ENCODE measurements around the gene MEGF11. TPM values are rescaled to one million over a fixed set of nuclear protein-coding genes. Genes with fewer than 3 reads are reported as not detected.

Gene MEGF11
- total RNA-seq, 1 donor from 2014 or later = 0.06 TPM

DNA sequence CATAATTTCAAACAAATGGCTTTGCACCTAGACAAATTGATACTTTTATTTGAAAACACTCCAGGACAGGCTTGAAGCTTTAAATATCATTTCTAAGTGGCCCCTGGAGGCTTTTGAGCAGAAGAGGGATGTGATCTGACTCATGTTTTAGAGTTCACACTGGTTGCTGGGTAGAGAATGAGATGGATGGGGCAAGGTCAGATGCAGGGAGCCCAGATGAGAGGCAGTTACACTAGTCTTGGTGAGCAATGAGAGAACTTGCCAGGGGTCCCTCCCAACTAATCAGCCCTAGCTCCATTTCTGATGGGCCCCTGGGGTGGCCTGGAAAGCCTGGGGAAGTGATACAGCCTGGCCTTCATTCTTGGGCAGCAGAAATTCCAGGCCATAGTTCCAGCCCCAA lies 190.4 kb downstream of the MEGF11 start:
- Histone ChIP-seq H2AFZ (replicated peaks) (no peak overlapping the region), H3K36me3 (no peaks in the 10 kb centered on the region), H3K9me3 (ENCODE audit: low read depth) (no peaks in the 10 kb centered on the region), H3K27me3 (no peaks in the 10 kb centered on the region), H3K9ac (no peak overlapping the region), H3F3A (ENCODE audit: low read depth) (peaks cover 8% of the 10 kb centered on the region), H3K4me1 (peaks cover 20% of the 10 kb centered on the region), H3K27ac (no peak overlapping the region), H3K4me2 (no peak overlapping the region), H3K4me3 (no peak overlapping the region), H4K20me1 (ENCODE audit: low read depth) (no peaks in the 10 kb centered on the region), H3K79me2 (ENCODE audit: low read depth) (no peaks in the 10 kb centered on the region)
- H3K9me3 Mint-ChIP-seq = no peaks in the 10 kb centered on the region
- H3K27ac Mint-ChIP-seq = no peak overlapping the region
- peaks cover 21% of the 10 kb centered on the region for H3K4me1 Mint-ChIP-seq
- no peaks in the 10 kb centered on the region for H3K36me3 Mint-ChIP-seq
- no peak for TF ChIP-seq EZH2phosphoT487 (IDR thresholded peaks at IDR 0.05)
- DNase-seq (ENCODE audit: low spot score) = no peak
- no peak overlapping the region for H3K4me3 Mint-ChIP-seq
- H3K27me3 Mint-ChIP-seq (ENCODE audit: insufficient read depth, low read depth) = peaks cover 3% of the 10 kb centered on the region

- Histone ChIP-seq H3K4me2 (no peak overlapping the region), H3K9me3 (ENCODE audit: low read depth) (no peaks in the 10 kb centered on the region), H3K4me1 (peaks cover 29% of the 10 kb centered on the region), H4K20me1 (ENCODE audit: low read depth) (no peaks in the 10 kb centered on the region), H3F3A (ENCODE audit: low read depth) (no peaks in the 10 kb centered on the region), H3K27me3 (no peaks in the 10 kb centered on the region), H3K27ac (no peak overlapping the region), H2AFZ (replicated peaks) (no peak overlapping the region), H3K9ac (no peak overlapping the region), H3K4me3 (no peak overlapping the region), H3K79me2 (ENCODE audit: low read depth) (no peaks in the 10 kb centered on the region), H3K36me3 (no peaks in the 10 kb centered on the region)
- Mint-ChIP-seq H3K4me3 (no peak overlapping the region), H3K27ac (no peak overlapping the region), H3K4me1 (peaks cover 25% of the 10 kb centered on the region), H3K36me3 (no peaks in the 10 kb centered on the region), H3K27me3 (ENCODE audit: insufficient read depth, low read depth) (peaks cover 5% of the 10 kb centered on the region), H3K9me3 (no peaks in the 10 kb centered on the region)
- TF ChIP-seq, protein P1, sequence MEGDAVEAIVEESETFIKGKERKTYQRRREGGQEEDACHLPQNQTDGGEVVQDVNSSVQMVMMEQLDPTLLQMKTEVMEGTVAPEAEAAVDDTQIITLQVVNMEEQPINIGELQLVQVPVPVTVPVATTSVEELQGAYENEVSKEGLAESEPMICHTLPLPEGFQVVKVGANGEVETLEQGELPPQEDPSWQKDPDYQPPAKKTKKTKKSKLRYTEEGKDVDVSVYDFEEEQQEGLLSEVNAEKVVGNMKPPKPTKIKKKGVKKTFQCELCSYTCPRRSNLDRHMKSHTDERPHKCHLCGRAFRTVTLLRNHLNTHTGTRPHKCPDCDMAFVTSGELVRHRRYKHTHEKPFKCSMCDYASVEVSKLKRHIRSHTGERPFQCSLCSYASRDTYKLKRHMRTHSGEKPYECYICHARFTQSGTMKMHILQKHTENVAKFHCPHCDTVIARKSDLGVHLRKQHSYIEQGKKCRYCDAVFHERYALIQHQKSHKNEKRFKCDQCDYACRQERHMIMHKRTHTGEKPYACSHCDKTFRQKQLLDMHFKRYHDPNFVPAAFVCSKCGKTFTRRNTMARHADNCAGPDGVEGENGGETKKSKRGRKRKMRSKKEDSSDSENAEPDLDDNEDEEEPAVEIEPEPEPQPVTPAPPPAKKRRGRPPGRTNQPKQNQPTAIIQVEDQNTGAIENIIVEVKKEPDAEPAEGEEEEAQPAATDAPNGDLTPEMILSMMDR (IDR thresholded peaks at IDR 0.05) = no peak
- TF ChIP-seq EZH2 (IDR thresholded peaks at IDR 0.05) (no peak), EZH2phosphoT487 (IDR thresholded peaks at IDR 0.05) (no peak)
- peak; percentile 56 for DNase-seq (ENCODE audit: low spot score)
These were observed 196.5 kb downstream of the MEGF11 start for GRCh38 chr15:66057089-66057488.

DNA sequence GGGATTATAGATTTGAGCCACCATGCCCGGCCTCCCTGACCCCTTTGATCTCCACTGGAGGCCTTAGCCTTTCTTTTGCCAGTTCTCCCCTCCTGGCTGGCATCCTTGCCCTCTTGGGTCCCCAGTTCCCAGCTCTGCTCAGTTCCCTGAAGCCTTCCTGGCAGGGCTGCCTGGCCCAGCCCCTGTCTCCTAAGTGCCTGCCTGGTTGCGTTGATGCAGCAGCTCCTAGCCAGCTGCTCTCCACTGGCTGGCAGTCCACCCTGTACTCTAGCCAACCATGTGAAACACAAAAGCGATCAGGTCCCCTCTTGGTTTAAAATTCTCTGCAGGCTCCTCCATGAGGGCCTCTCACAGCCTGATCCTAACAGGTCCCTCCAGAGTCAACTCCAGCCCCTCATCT lies 199.6 kb downstream of the MEGF11 start:
- Histone ChIP-seq H3K4me1 (peaks cover 31% of the 10 kb centered on the region), H3K36me3 (no peaks in the 10 kb centered on the region), H4K20me1 (ENCODE audit: low read depth) (no peaks in the 10 kb centered on the region), H3F3A (ENCODE audit: low read depth) (peaks cover 3% of the 10 kb centered on the region), H3K27me3 (no peaks in the 10 kb centered on the region), H3K79me2 (ENCODE audit: low read depth) (no peaks in the 10 kb centered on the region), H3K4me2 (no peak overlapping the region), H3K4me3 (no peak overlapping the region), H2AFZ (replicated peaks) (no peak overlapping the region), H3K9ac (no peak overlapping the region), H3K9me3 (ENCODE audit: low read depth) (no peaks in the 10 kb centered on the region), H3K27ac (no peak overlapping the region)
- H3K4me1 Mint-ChIP-seq = peaks cover 22% of the 10 kb centered on the region
- no peaks in the 10 kb centered on the region for H3K9me3 Mint-ChIP-seq
- no peak overlapping the region for H3K27ac Mint-ChIP-seq
- H3K4me3 Mint-ChIP-seq = no peak overlapping the region
- TF ChIP-seq, protein P1 (IDR thresholded peaks at IDR 0.05) = no peak
- no peak for TF ChIP-seq EZH2phosphoT487 (IDR thresholded peaks at IDR 0.05)
- no peak for TF ChIP-seq EZH2 (IDR thresholded peaks at IDR 0.05)
- peaks cover 9% of the 10 kb centered on the region for H3K27me3 Mint-ChIP-seq (ENCODE audit: insufficient read depth, low read depth)
- no peaks in the 10 kb centered on the region for H3K36me3 Mint-ChIP-seq
- DNase-seq (ENCODE audit: low spot score) = no peak

DNA sequence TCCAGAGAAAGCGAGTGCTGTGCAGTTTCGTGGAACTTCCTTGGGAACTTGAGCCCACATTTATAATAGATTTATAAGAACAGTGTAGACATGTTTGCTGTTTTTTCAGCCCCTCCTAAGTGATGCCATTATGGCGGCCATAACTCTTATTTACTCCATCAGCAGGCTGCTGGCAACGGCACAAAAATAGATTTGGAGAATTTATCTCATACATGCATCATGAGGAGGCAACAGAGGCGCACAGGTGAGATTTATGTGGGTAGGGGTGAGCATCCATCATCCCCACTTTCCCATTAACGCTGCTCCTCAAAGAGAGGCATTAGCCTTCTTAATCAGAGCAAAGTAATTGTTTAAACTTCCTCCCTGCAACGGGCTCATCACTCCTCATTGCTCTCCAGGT lies 201.7 kb downstream of the MEGF11 start:
- H3K9ac ChIP-seq = no peak overlapping the region
- no peak overlapping the region for H3K4me2 ChIP-seq
- DNase-seq (ENCODE audit: low spot score) = no peak
- H3F3A ChIP-seq (ENCODE audit: low read depth) = peaks cover 3% of the 10 kb centered on the region
- H3K36me3 ChIP-seq = no peaks in the 10 kb centered on the region
- Mint-ChIP-seq H3K36me3 (no peaks in the 10 kb centered on the region), H3K27ac (no peak overlapping the region), H3K4me3 (peak overlapping the region; percentile 65), H3K9me3 (no peaks in the 10 kb centered on the region), H3K27me3 (ENCODE audit: insufficient read depth, low read depth) (peaks cover 13% of the 10 kb centered on the region), H3K4me1 (peaks cover 12% of the 10 kb centered on the region)
- no peaks in the 10 kb centered on the region for H3K9me3 ChIP-seq (ENCODE audit: low read depth)
- peaks cover 30% of the 10 kb centered on the region for H3K4me1 ChIP-seq
- no peaks in the 10 kb centered on the region for H3K27me3 ChIP-seq
- H2AFZ ChIP-seq (replicated peaks) = no peak overlapping the region
- no peaks in the 10 kb centered on the region for H4K20me1 ChIP-seq (ENCODE audit: low read depth)
- H3K4me3 ChIP-seq = no peak overlapping the region
- no peaks in the 10 kb centered on the region for H3K79me2 ChIP-seq (ENCODE audit: low read depth)
- H3K27ac ChIP-seq = no peak overlapping the region
- TF ChIP-seq, protein P1 (IDR thresholded peaks at IDR 0.05) = no peak
- TF ChIP-seq EZH2 (IDR thresholded peaks at IDR 0.05) (no peak), EZH2phosphoT487 (IDR thresholded peaks at IDR 0.05) (no peak)

All from neural progenitor cell (in vitro differentiated cells).